ENCODE results near the gene LIG4.

GRCh38 chr13:108195146-108195545, 20.2 kb downstream of the LIG4 start:
- TF ChIP-seq EZH2phosphoT487 (IDR thresholded peaks at IDR 0.05; ENCODE audit: borderline replicate concordance), result no peak
- TF ChIP-seq CTCF (conservative IDR thresholded peaks at IDR 0.05; ENCODE audit: low read length), result no peak

Measured in Loucy (cell line).